GM12892 (cell line): ENCODE measurements around the gene UBAP2L.

Experiments
- POLR2A ChIP-seq: IDR thresholded peaks from 2 replicates; pipeline ENCODE4 v1.6.1; 2011; ENCODE audit warnings: low read depth, low read length, control low read depth
- TAF1 ChIP-seq: IDR thresholded peaks from 2 replicates; pipeline ENCODE4 v1.6.1; 2011; ENCODE audit warnings: low read depth, mild to moderate bottlenecking, control low read depth, low read length, borderline replicate concordance

- no peak for TF ChIP-seq POLR2A
- no peak for TF ChIP-seq TAF1
Measured at GRCh38 chr1:154223621-154224020, 2.9 kb downstream of the UBAP2L start.
